ENCODE data around the gene UTS2B. TPM values are rescaled to one million over a fixed set of nuclear protein-coding genes. Genes with fewer than 3 reads are reported as not detected.

The UTS2B gene
- total and polyA plus RNA-seq, 2 of the 4 experiments (the other 2 are of a cell fraction), result 0.72 to 0.79 TPM

GRCh38 chr3:191350396-191351090, 20.2 kb upstream of the UTS2B start (continued):
- TF ChIP-seq ELK1 (IDR thresholded peaks at IDR 0.05; ENCODE audit: borderline replicate concordance, low read depth, low read length) (no peak), FOS (IDR thresholded peaks at IDR 0.05; ENCODE audit: low read depth, low read length) (no peak)

GRCh38 chr3:191348098-191348497, 17.8 kb upstream of the UTS2B start:
- no CpG with 5 or more reads among the region's 1 CpG for WGBS, 2 experiments (ENCODE audit: extremely low coverage in 2 of 2, insufficient read length in 1 of 2)
- ChIA-PET POLR2A (ENCODE audit: unreplicated experiment) (no interaction called here), CTCF (no interaction called here)
- in situ Hi-C loops (cut with MboI; ENCODE audit: low sequenced_read_pairs), result loop anchor here (25.0 kb wide), 1 partner anchor 1539 kb away; no protein-coding TSS in a partner anchor
- H2AFZ ChIP-seq (replicated peaks; ENCODE audit: low read length, poor library complexity), result no peak overlapping the region
- H3K27ac ChIP-seq (ENCODE audit: insufficient read depth, low read length), result no peak overlapping the region
- no peak overlapping the region for H2BK20ac ChIP-seq (ENCODE audit: low read depth, low read length)
- H3K9me3 ChIP-seq (ENCODE audit: control insufficient read depth, insufficient read depth, low read length), result no peaks in the 10 kb centered on the region
- no peaks in the 10 kb centered on the region; the same call in 1 of the 2 replicates for H3K36me3 ChIP-seq (ENCODE audit: control insufficient read depth, insufficient read depth, low read length)
- 0 out of 4 replicates have a peak overlapping the region, but pooled peaks of 1 of the 2 experiments have one; percentile 19 for H4K8ac ChIP-seq (ENCODE audit: low read depth in 2 of 2, low read length in 2 of 2)
- no TSS peak for BruUV-seq (replicated peaks)
- H3K79me1 ChIP-seq (ENCODE audit: low read depth in 1 of 2, low read length in 2 of 2), result peaks cover 5 to 45% of the 10 kb centered on the region in 2 experiments; a peak in 3 of 4 replicates
- DNase-seq, result no peak
- H2BK15ac ChIP-seq (ENCODE audit: low read depth, low read length), result no peak overlapping the region
- H3K4me2 ChIP-seq (ENCODE audit: low read depth, low read length), result no peak overlapping the region; the same call in 1 of the 2 replicates
- H2AK5ac ChIP-seq (ENCODE audit: low read depth, low read length), result no peak overlapping the region
- H4K5ac ChIP-seq (ENCODE audit: low read depth, low read length), result no peak overlapping the region
- no peak overlapping the region for H2BK120ac ChIP-seq (ENCODE audit: low read depth, low read length)
- H3K9ac ChIP-seq (ENCODE audit: low read depth, low read length), result no peak overlapping the region
- intact Hi-C loops (cut with micrococcal nuclease), result no loop called here
- no peak overlapping the region for H2AK9ac ChIP-seq (replicated peaks; ENCODE audit: low read depth, low read length, poor library complexity)
- H3K14ac ChIP-seq (replicated peaks; ENCODE audit: low read depth, low read length), result no peak overlapping the region
- H3K18ac ChIP-seq (ENCODE audit: low read depth, low read length), result no peak overlapping the region
- no peak overlapping the region for H3K4me3 ChIP-seq (ENCODE audit: insufficient read depth, low read depth, low read length)
- peaks cover 11% of the 10 kb centered on the region for H3K9me1 ChIP-seq (ENCODE audit: insufficient read depth, low read length)
- no peak overlapping the region for H3K23ac ChIP-seq (ENCODE audit: low read depth, low read length)
- no peak overlapping the region for H3K4ac ChIP-seq (ENCODE audit: low read depth, low read length)
- peaks cover 57% of the 10 kb centered on the region; the same call in 1 of the 2 replicates for H4K20me1 ChIP-seq (ENCODE audit: insufficient read depth, low read length)
- dilution Hi-C loops (cut with HindIII; ENCODE audit: low sequenced_read_pairs, unreplicated experiment), result no loop called here
- no peak for ATAC-seq (ENCODE audit: low read depth)
- H3K56ac ChIP-seq (ENCODE audit: extremely low read depth, insufficient read depth, low read length), result no peak overlapping the region
- H4K91ac ChIP-seq (ENCODE audit: insufficient read depth, low read depth, low read length), result no peak overlapping the region
- peak overlapping the region; percentile 35 for H2BK5ac ChIP-seq (ENCODE audit: low read depth, low read length, poor library complexity, severe bottlenecking)
- no peaks in the 10 kb centered on the region for H3K27me3 ChIP-seq (ENCODE audit: control insufficient read depth, insufficient read depth, low read length)
- H3K4me1 ChIP-seq (ENCODE audit: control insufficient read depth, insufficient read depth, low read length), result peaks cover 22% of the 10 kb centered on the region
- TF ChIP-seq CTCF (conservative IDR thresholded peaks at IDR 0.05; ENCODE audit: low read depth, low read length) (no peak), NFE2L2 (IDR thresholded peaks at IDR 0.05; ENCODE audit: low read depth, low read length) (no peak), RCOR1 (IDR thresholded peaks at IDR 0.05; ENCODE audit: insufficient replicate concordance, low read length) (no peak), SMC3 (IDR thresholded peaks at IDR 0.05; ENCODE audit: low read depth, low read length) (no peak), BHLHE40 (IDR thresholded peaks at IDR 0.05; ENCODE audit: low read depth, low read length) (no peak), MXI1 (IDR thresholded peaks at IDR 0.05; ENCODE audit: borderline replicate concordance, low read depth, low read length) (no peak), POLR2A (IDR thresholded peaks at IDR 0.05; ENCODE audit: low read depth, low read length) (no peak), USF2 (IDR thresholded peaks at IDR 0.05; ENCODE audit: low read depth, low read length) (no peak), MAFK (IDR thresholded peaks at IDR 0.05; ENCODE audit: low read depth, low read length) (no peak), CHD1 (IDR thresholded peaks at IDR 0.05; ENCODE audit: low read depth, low read length) (no peak), RAD21 (IDR thresholded peaks at IDR 0.05; ENCODE audit: low read length) (no peak)

Data from IMR-90 (cell line).